SK-N-SH (cell line): ENCODE results near the gene MAN2B2. TPM values are rescaled to one million over a fixed set of nuclear protein-coding genes. Genes with fewer than 3 reads are reported as not detected.

ENCODE experiments used
- CTCF ChIA-PET: fragments of 300-600, 350-600 bp; formaldehyde crosslinking; extraction: SDS; loops from one replicate; lab custom pipeline; 2021; lab: Yijun Ruan, JAX
- POLR2A ChIA-PET: fragments of 350-600 bp; sonication (Branson Sonifier 250); formaldehyde crosslinking; extraction: SDS; loops from one replicate; lab custom pipeline; 2020; ENCODE audit warnings: antibody characterized with exemption, inconsistent platforms; lab: Yijun Ruan, JAX
- DNase-seq: peaks from one replicate; pipeline ENCODE4 v3.0.0; 2012
- H2AFZ ChIP-seq: fragments of 200-600 bp; sonication (generic); 2 replicates; pipeline ENCODE4 v1.8.1; 2016; ENCODE audit warnings: antibody characterized with exemption, mild to moderate bottlenecking, low read depth
- H3F3A ChIP-seq: fragments of 200-600 bp; sonication (generic); replicated peaks from 2 replicates; pipeline ENCODE3; 2016; ENCODE audit warnings: antibody characterized with exemption, mild to moderate bottlenecking; ENCODE audit not compliant: insufficient read depth
- H3K27ac ChIP-seq, 2 experiments: fragments of 200-500 bp in 1 of 2; fragments of 200-600 bp in 1 of 2; sonication (Bioruptor generic) in 1 of 2; sonication (generic), shearing (Covaris generic) in 1 of 2; 2 replicates each; pipeline versions ENCODE4 v1.5.1 to v1.6.1; 2014 to 2016; ENCODE audit warnings: low read depth in 2 of 2, inconsistent platforms in 1 of 2, low read length in 1 of 2, mild to moderate bottlenecking in 1 of 2, mixed read lengths in 1 of 2
- H3K27me3 ChIP-seq: fragments of 200-600 bp; sonication (generic), shearing (Covaris generic); 2 replicates; pipeline ENCODE4 v1.6.1; 2016; ENCODE audit warnings: mixed run types; ENCODE audit not compliant: insufficient read depth
- H3K36me3 ChIP-seq, 2 experiments: fragments of 200-500 bp in 1 of 2; fragments of 200-600 bp in 1 of 2; sonication (Bioruptor generic) in 1 of 2; sonication (generic) in 1 of 2; replicated peaks in 1 of 2; 2 replicates each; pipeline versions ENCODE3 to v1.5.1; 2014 to 2016; ENCODE audit warnings: low read length in 1 of 2, mild to moderate bottlenecking in 1 of 2; ENCODE audit not compliant: insufficient read depth in 2 of 2, control insufficient read depth in 1 of 2
- H3K4me1 ChIP-seq, 2 experiments: fragments of 200-500 bp in 1 of 2; fragments of 200-600 bp in 1 of 2; sonication (Bioruptor generic) in 1 of 2; sonication (generic), shearing (Covaris generic) in 1 of 2; 2 replicates each; pipeline versions ENCODE4 v1.5.1 to v1.6.1; 2014 to 2016; ENCODE audit warnings: low read depth in 1 of 2, low read length in 1 of 2, mixed run types in 1 of 2; ENCODE audit not compliant: insufficient read depth in 2 of 2, control insufficient read depth in 1 of 2
- H3K4me2 ChIP-seq: fragments of 200-600 bp; sonication (generic), shearing (Covaris generic); 2 replicates; pipeline ENCODE4 v1.6.1; 2017; ENCODE audit warnings: mixed run types
- H3K4me3 ChIP-seq, 2 experiments: fragments of 200-500 bp in 1 of 2; fragments of 200-600 bp in 1 of 2; sonication (Bioruptor generic) in 1 of 2; sonication (generic), shearing (Covaris generic) in 1 of 2; 2 replicates each; pipeline versions ENCODE4 v1.5.1 to v1.8.1; 2014 to 2016; ENCODE audit warnings: low read depth in 2 of 2, inconsistent platforms in 1 of 2, low read length in 1 of 2, mild to moderate bottlenecking in 1 of 2, mixed read lengths in 1 of 2, moderate library complexity in 1 of 2
- H3K79me2 ChIP-seq: fragments of 200-600 bp; sonication (generic); 2 replicates; pipeline ENCODE4 v1.8.1; 2017; ENCODE audit warnings: mild to moderate bottlenecking; ENCODE audit not compliant: insufficient read depth
- H3K9ac ChIP-seq: fragments of 200-600 bp; sonication (generic); 2 replicates; pipeline ENCODE4 v1.6.1; 2017; ENCODE audit warnings: mixed run types
- H3K9me2 ChIP-seq: fragments of 200-600 bp; sonication (generic); 2 replicates; pipeline ENCODE4 v1.6.1; 2017; ENCODE audit warnings: mixed run types
- H3K9me3 ChIP-seq: fragments of 200-600 bp; sonication (generic); 2 replicates; pipeline ENCODE4 v1.6.1; 2017; ENCODE audit warnings: mixed run types, mild to moderate bottlenecking, moderate library complexity
- H4K20me1 ChIP-seq: fragments of 200-600 bp; sonication (generic); 2 replicates; pipeline ENCODE4 v1.6.1; 2017; ENCODE audit warnings: mild to moderate bottlenecking, mixed run types; ENCODE audit not compliant: insufficient read depth
- CHD2 ChIP-seq: fragments of 150-350 bp; IDR thresholded peaks from 2 replicates; pipeline ENCODE4 v1.6.1; 2018; ENCODE audit warnings: low read length; ENCODE audit not compliant: partially characterized antibody
- CTCF ChIP-seq: fragments of 200-600 bp; sonication (generic); IDR thresholded peaks from 2 replicates; pipeline ENCODE4 v1.6.1; 2017; ENCODE audit warnings: antibody characterized with exemption, mild to moderate bottlenecking, moderate library complexity
- ELF1 ChIP-seq: IDR thresholded peaks from 2 replicates; pipeline ENCODE4 v1.4.0; 2012
- EZH2phosphoT487 ChIP-seq: fragments of 200-600 bp; sonication (generic); IDR thresholded peaks from 2 replicates; pipeline ENCODE4 v1.6.1; 2017; ENCODE audit warnings: low read depth, mixed run types, mild to moderate bottlenecking, antibody characterized with exemption, moderate library complexity, borderline replicate concordance
- FOSL2 ChIP-seq: IDR thresholded peaks from 2 replicates; pipeline ENCODE4 v1.4.0; 2012; ENCODE audit warnings: low read depth, mild to moderate bottlenecking, moderate library complexity, borderline replicate concordance
- GABPA ChIP-seq: IDR thresholded peaks from 2 replicates; pipeline ENCODE4 v1.4.0; 2012; ENCODE audit warnings: low read depth, mild to moderate bottlenecking
- MAX ChIP-seq: IDR thresholded peaks from 2 replicates; pipeline ENCODE4 v1.4.0; 2012; ENCODE audit warnings: low read depth
- NRF1 ChIP-seq: IDR thresholded peaks from 2 replicates; pipeline ENCODE4 v1.6.1; 2012; ENCODE audit warnings: low read depth, mild to moderate bottlenecking, low read length
- RCOR1 ChIP-seq: fragments of 150-350 bp; IDR thresholded peaks from 2 replicates; pipeline ENCODE4 v1.6.1; 2017; ENCODE audit warnings: antibody characterized with exemption, low read length
- RXRA ChIP-seq: IDR thresholded peaks from 2 replicates; pipeline ENCODE4 v1.4.0; 2012; ENCODE audit warnings: low read depth, mild to moderate bottlenecking, borderline replicate concordance
- SIN3A ChIP-seq: IDR thresholded peaks from 2 replicates; pipeline ENCODE4 v1.6.1; 2012; ENCODE audit warnings: low read depth, mild to moderate bottlenecking, low read length, moderate library complexity, borderline replicate concordance
- TAF1 ChIP-seq: IDR thresholded peaks from 2 replicates; pipeline ENCODE4 v1.6.1; 2012; ENCODE audit warnings: low read depth, mild to moderate bottlenecking, low read length, moderate library complexity, borderline replicate concordance
- TCF12 ChIP-seq: IDR thresholded peaks from 2 replicates; pipeline ENCODE4 v1.4.0; 2012
- WGBS: methylation state at CpG from one replicate; pipeline ENCODE4 v1.1.6; 2017; ENCODE audit warnings: low lambda C conversion rate; 5-methylcytosine and 5-hydroxymethylcytosine counted together
- polyA plus RNA-seq, 3 experiments: library from polyadenylated mRNA; depleted of rRNA; stranded (reverse); fragments of >200 nt; gene quantifications; 2 replicates each; pipeline ENCODE4 v1.2.3, GENCODE V29; 2012
- TF ChIP-seq, protein P1 (sequence below): IDR thresholded peaks from 2 replicates; pipeline ENCODE4 v1.4.0; 2012; ENCODE audit warnings: low read depth, borderline replicate concordance
- TF ChIP-seq, protein P2 (sequence below): IDR thresholded peaks from 2 replicates; pipeline ENCODE4 v1.6.1; 2012; ENCODE audit warnings: mild to moderate bottlenecking, low read depth, low read length, moderate library complexity
- TF ChIP-seq, protein P3 (sequence below): IDR thresholded peaks from 2 replicates; pipeline ENCODE4; 2012

The MAN2B2 gene
- polyA plus RNA-seq, 1 of the 3 experiments (the other 2 are of a cell fraction), result 24.9 TPM

DNA sequence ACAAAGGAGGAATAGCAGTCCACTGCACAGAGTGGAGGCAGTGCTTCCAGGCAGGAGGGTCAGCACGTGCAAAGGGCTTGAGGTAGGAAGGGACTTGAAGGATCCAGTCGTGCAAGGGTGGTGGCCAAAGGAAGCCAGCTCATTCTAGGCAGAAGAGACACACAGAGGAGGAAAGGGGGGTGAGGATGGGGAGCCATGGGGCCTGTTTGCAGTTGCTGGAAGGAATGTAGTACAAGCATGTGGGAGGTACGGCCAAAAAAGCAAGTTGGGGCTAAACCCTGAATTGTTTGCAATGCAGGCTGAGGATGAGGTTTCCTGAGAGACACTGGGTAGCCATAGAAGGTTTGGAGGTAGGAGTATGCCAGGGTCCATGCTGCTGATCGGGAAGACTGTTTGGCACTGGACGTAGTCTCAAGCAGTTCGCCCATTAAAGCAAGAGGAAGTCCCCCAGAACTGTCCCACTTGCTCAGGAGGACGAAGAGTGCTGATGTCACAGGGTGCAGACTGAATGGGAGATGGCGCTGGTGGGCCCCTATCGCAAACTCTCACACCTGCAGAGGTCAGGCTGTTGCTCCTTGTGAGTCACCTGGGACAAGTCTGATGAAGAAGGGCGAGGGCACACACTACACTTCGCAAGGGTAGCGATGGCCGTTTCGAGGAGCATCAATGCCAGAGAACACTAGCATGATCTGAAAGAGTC, 9.1 kb upstream of the MAN2B2 start (continued):
- TF ChIP-seq CHD2 (no peak), RXRA (no peak), TAF1 (no peak), SIN3A (no peak)
- TF ChIP-seq, protein P1, sequence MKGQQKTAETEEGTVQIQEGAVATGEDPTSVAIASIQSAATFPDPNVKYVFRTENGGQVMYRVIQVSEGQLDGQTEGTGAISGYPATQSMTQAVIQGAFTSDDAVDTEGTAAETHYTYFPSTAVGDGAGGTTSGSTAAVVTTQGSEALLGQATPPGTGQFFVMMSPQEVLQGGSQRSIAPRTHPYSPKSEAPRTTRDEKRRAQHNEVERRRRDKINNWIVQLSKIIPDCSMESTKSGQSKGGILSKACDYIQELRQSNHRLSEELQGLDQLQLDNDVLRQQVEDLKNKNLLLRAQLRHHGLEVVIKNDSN, result no peak

DNA sequence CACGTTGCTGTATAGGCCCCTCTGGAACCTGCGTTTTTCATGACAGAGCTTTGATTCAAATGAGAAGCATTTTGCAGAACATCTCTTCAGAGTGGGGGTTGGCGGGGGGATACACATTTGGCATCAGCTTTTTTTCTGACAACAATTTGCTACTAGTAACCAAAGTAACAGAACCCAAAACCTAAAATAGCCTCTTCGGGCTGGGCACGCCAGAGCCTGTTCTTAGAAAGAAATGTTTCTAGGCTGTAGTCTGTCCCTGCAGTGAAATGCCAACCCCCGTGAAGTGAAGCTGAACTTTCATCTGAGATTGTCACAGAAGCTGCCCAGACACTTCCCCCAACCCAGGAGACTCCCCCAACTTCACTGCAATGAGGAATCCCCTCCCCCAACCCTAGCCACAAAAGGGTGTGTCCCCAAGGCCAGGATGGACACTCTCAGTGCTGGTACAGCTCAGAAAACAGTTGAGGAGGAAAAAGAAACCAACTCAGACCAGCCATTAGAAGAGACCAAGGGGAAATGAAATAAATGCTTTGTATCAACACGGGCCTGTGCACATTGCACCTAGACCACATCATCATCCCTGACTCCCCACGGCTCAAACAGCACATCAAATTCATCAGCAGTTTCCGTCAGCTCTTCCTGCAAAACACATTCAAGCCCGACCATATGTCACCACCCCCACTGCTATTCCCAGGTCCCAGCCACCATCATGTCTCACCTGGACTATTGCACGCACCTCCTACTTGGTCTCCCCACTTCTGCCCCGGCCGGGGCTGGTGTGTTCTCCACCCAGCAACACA, 8.4 kb upstream of the MAN2B2 start:
- DNase-seq, result no peak
- Histone ChIP-seq H3K9me3 (no peaks in the 10 kb centered on the region), H3K36me3 (no peaks in the 10 kb centered on the region), H3K27me3 (peaks cover 25% of the 10 kb centered on the region), H2AFZ (no peak overlapping the region), H4K20me1 (no peaks in the 10 kb centered on the region), H3K4me3 (no peak overlapping the region), H3F3A (no peaks in the 10 kb centered on the region), H3K4me1 (peaks cover 0 to 5% of the 10 kb centered on the region in 2 experiments; a peak in 1 of 4 replicates), H3K4me2 (no peak overlapping the region), H3K9me2 (no peaks in the 10 kb centered on the region), H3K9ac (no peak overlapping the region), H3K27ac (no peak overlapping the region), H3K79me2 (no peaks in the 10 kb centered on the region)
- ChIA-PET POLR2A (no interaction called here), CTCF (interaction anchor here (1.0 to 10.3 kb wide), 2 partner anchors 18 to 316 kb away, joined by 3 to 87 read pairs; no protein-coding TSS in a partner anchor)
- TF ChIP-seq TCF12, result no peak
- TF ChIP-seq RXRA, result no peak
- TF ChIP-seq CTCF, result no peak
- WGBS, result 60% methylated on average over 13 of the region's 13 CpGs

- no peaks in the 10 kb centered on the region for H3K9me2 ChIP-seq
- no peaks in the 10 kb centered on the region for H3K9me3 ChIP-seq
- H3K79me2 ChIP-seq, result no peaks in the 10 kb centered on the region
- no peak for DNase-seq
- no peaks in the 10 kb centered on the region for H3K36me3 ChIP-seq
- H3K27ac ChIP-seq, result no peak overlapping the region
- no peak overlapping the region for H3K4me2 ChIP-seq
- H4K20me1 ChIP-seq, result no peaks in the 10 kb centered on the region
- no peaks in the 10 kb centered on the region for H3F3A ChIP-seq
- H2AFZ ChIP-seq, result no peak overlapping the region
- ChIA-PET CTCF (interaction anchor here (10.3 kb wide), 1 partner anchor 19 kb away, joined by 87 read pairs; no protein-coding TSS in a partner anchor), POLR2A (interaction anchor here (0.6 to 1.3 kb wide), 2 partner anchors 17 to 107 kb away, joined by 3 read pairs; a partner anchor contains a TSS)
- H3K4me1 ChIP-seq, result peaks cover 0 to 5% of the 10 kb centered on the region in 2 experiments; a peak in 1 of 4 replicates
- H3K27me3 ChIP-seq, result peaks cover 24% of the 10 kb centered on the region
- WGBS, result 45% methylated on average over 1 of the region's 1 CpG
- no peak overlapping the region for H3K4me3 ChIP-seq
- no peak overlapping the region for H3K9ac ChIP-seq
- TF ChIP-seq FOSL2 (no peak), NRF1 (no peak), EZH2phosphoT487 (no peak), ELF1 (no peak), RCOR1 (no peak), GABPA (no peak), TCF12 (no peak), MAX (no peak)
- TF ChIP-seq, protein P2, sequence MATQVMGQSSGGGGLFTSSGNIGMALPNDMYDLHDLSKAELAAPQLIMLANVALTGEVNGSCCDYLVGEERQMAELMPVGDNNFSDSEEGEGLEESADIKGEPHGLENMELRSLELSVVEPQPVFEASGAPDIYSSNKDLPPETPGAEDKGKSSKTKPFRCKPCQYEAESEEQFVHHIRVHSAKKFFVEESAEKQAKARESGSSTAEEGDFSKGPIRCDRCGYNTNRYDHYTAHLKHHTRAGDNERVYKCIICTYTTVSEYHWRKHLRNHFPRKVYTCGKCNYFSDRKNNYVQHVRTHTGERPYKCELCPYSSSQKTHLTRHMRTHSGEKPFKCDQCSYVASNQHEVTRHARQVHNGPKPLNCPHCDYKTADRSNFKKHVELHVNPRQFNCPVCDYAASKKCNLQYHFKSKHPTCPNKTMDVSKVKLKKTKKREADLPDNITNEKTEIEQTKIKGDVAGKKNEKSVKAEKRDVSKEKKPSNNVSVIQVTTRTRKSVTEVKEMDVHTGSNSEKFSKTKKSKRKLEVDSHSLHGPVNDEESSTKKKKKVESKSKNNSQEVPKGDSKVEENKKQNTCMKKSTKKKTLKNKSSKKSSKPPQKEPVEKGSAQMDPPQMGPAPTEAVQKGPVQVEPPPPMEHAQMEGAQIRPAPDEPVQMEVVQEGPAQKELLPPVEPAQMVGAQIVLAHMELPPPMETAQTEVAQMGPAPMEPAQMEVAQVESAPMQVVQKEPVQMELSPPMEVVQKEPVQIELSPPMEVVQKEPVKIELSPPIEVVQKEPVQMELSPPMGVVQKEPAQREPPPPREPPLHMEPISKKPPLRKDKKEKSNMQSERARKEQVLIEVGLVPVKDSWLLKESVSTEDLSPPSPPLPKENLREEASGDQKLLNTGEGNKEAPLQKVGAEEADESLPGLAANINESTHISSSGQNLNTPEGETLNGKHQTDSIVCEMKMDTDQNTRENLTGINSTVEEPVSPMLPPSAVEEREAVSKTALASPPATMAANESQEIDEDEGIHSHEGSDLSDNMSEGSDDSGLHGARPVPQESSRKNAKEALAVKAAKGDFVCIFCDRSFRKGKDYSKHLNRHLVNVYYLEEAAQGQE, result no peak
- TF ChIP-seq, protein P3, sequence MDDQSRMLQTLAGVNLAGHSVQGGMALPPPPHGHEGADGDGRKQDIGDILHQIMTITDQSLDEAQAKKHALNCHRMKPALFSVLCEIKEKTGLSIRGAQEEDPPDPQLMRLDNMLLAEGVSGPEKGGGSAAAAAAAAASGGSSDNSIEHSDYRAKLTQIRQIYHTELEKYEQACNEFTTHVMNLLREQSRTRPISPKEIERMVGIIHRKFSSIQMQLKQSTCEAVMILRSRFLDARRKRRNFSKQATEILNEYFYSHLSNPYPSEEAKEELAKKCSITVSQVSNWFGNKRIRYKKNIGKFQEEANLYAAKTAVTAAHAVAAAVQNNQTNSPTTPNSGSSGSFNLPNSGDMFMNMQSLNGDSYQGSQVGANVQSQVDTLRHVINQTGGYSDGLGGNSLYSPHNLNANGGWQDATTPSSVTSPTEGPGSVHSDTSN, result no peak
These were observed 7.8 kb upstream of the MAN2B2 start for GRCh38 chr4:6567218-6567617.
